Gastrocnemius medialis (tissue), 4 donors: ENCODE data around the gene GSTM4.
"Not testable (repeated sequence)": the region's sequence is repeated elsewhere in the genome, so short reads cannot be mapped to it uniquely, and the experiment has no call there.

Experiments
- POLR2A ChIP-seq, 2 donors: fragments of 450-650 bp; IDR thresholded peaks; one replicate each; pipeline ENCODE4 v1.6.1; 2017; ENCODE audit warnings: antibody characterized with exemption in 2 of 2, mild to moderate bottlenecking in 2 of 2, moderate library complexity in 2 of 2
- TF ChIP-seq, protein P1 (sequence below), 5 experiments: fragments of 450-650 bp in 3 of 5; fragments of 200-600 bp in 2 of 5; sonication (generic) in 2 of 5; IDR thresholded peaks in 4 of 5; conservative IDR thresholded peaks in 1 of 5; 1 replicate in 4 of 5; 2 replicates in 1 of 5; pipeline ENCODE4 v1.5.1; 2016 to 2019; ENCODE audit warnings: antibody characterized with exemption in 5 of 5, mild to moderate bottlenecking in 3 of 5, moderate library complexity in 3 of 5

DNA sequence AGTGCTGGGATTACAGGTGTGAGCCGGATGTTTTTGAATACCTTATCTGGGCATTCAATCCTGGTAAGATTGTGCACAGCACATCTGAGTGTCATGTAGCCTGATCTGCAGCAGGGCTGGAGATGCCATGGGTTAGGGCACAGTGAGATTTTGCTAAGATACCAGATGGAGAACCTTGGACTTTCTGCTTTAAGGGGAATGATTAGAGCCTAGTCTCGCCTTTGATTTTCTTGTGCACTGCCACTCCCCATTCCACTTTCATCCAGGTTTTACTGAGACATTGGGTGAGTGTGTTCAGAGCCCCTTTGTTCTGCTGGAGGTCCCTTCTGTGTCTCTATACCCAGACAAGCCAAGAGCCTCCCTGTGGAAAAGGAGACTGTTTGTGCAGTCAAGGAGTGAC is 18.0 kb downstream of the GSTM4 start:
- TF ChIP-seq, protein P1, sequence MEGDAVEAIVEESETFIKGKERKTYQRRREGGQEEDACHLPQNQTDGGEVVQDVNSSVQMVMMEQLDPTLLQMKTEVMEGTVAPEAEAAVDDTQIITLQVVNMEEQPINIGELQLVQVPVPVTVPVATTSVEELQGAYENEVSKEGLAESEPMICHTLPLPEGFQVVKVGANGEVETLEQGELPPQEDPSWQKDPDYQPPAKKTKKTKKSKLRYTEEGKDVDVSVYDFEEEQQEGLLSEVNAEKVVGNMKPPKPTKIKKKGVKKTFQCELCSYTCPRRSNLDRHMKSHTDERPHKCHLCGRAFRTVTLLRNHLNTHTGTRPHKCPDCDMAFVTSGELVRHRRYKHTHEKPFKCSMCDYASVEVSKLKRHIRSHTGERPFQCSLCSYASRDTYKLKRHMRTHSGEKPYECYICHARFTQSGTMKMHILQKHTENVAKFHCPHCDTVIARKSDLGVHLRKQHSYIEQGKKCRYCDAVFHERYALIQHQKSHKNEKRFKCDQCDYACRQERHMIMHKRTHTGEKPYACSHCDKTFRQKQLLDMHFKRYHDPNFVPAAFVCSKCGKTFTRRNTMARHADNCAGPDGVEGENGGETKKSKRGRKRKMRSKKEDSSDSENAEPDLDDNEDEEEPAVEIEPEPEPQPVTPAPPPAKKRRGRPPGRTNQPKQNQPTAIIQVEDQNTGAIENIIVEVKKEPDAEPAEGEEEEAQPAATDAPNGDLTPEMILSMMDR (IDR thresholded peaks at IDR 0.05 in 4 of 5, conservative IDR thresholded peaks at IDR 0.05 in 1 of 5): not testable (repeated sequence)
- not testable (repeated sequence) for TF ChIP-seq POLR2A (IDR thresholded peaks at IDR 0.05)
